K562 (cell line): Measurements from ENCODE around the gene DROSHA. TPM values are rescaled to one million over a fixed set of nuclear protein-coding genes. Genes with fewer than 3 reads are reported as not detected.

Experiments used
- ARID3A ChIP-seq: IDR thresholded peaks from 2 replicates; pipeline ENCODE4 v1.6.1; 2012; ENCODE audit warnings: low read depth, low read length, improper control_type of control experiment, borderline replicate concordance
- CREB5 ChIP-seq: fragments of 250-450 bp; sonication (Bioruptor Pico); IDR thresholded peaks from 2 replicates; pipeline ENCODE4 v1.5.0; 2020; ENCODE audit warnings: mild to moderate bottlenecking
- CTCF ChIP-seq, 3 experiments: IDR thresholded peaks in 2 of 3; conservative IDR thresholded peaks in 1 of 3; 2 replicates each; pipeline ENCODE4 v1.5.1; 2011 to 2012; ENCODE audit warnings: low read length in 3 of 3, mild to moderate bottlenecking in 3 of 3, control low read depth in 2 of 3, improper control_type of control experiment in 1 of 3, inconsistent platforms in 1 of 3, low read depth in 1 of 3, mixed read lengths in 1 of 3, moderate library complexity in 1 of 3; ENCODE audit not compliant: insufficient read depth in 2 of 3
- E4F1 ChIP-seq: fragments of 250-450 bp; sonication (Bioruptor Pico); IDR thresholded peaks from 2 replicates; pipeline ENCODE4 v1.5.0; 2021; ENCODE audit warnings: mild to moderate bottlenecking, borderline replicate concordance
- HDAC6 ChIP-seq: IDR thresholded peaks from 2 replicates; pipeline ENCODE4 v1.6.1; 2012; ENCODE audit warnings: low read depth, mild to moderate bottlenecking, control low read depth, inconsistent platforms, low read length, moderate library complexity
- JUND ChIP-seq, 2 experiments: IDR thresholded peaks; 2 replicates in 1 of 2; 3 replicates in 1 of 2; pipeline ENCODE4 v1.6.1; 2011; ENCODE audit warnings: borderline replicate concordance in 2 of 2, low read depth in 2 of 2, low read length in 2 of 2, improper control_type of control experiment in 1 of 2, missing biosample characterization in 1 of 2, missing genetic modification characterization in 1 of 2, missing genetic modification reagents in 1 of 2
- KLF13 ChIP-seq: fragments of 450-650 bp; IDR thresholded peaks from 2 replicates; pipeline ENCODE4 v1.6.1; 2016; ENCODE audit warnings: missing genetic modification characterization, low read depth, mild to moderate bottlenecking, missing compliant biosample characterization, moderate library complexity, borderline replicate concordance
- MAX ChIP-seq: sonication (generic); formaldehyde crosslinking; IDR thresholded peaks from 2 replicates; pipeline ENCODE4 v1.9.0; 2022; ENCODE audit warnings: mild to moderate bottlenecking, missing genetic modification reagents
- MCM5 ChIP-seq: fragments of 450-650 bp; IDR thresholded peaks from 2 replicates; pipeline ENCODE4 v1.6.1; 2016; ENCODE audit warnings: low read depth
- NONO ChIP-seq, 2 experiments: fragments of 200-400 bp in 1 of 2; fragments of 450-650 bp in 1 of 2; formaldehyde crosslinking in 1 of 2; IDR thresholded peaks; 2 replicates each; pipeline ENCODE4 v1.6.1; 2017; ENCODE audit warnings: low read depth in 2 of 2, mild to moderate bottlenecking in 2 of 2, moderate library complexity in 2 of 2, low read length in 1 of 2
- PYGO2 ChIP-seq: fragments of 450-650 bp; IDR thresholded peaks from 2 replicates; pipeline ENCODE4 v1.6.1; 2016; ENCODE audit warnings: mild to moderate bottlenecking, missing genetic modification characterization, moderate library complexity, missing compliant biosample characterization
- SIN3A ChIP-seq, 2 experiments: fragments of 150-350 bp in 1 of 2; IDR thresholded peaks; 2 replicates each; pipeline ENCODE4 v1.6.1; 2011 to 2016; ENCODE audit warnings: borderline replicate concordance in 2 of 2, low read depth in 2 of 2, low read length in 2 of 2, mild to moderate bottlenecking in 2 of 2, moderate library complexity in 2 of 2; ENCODE audit not compliant: control insufficient read depth in 1 of 2
- SUPT5H ChIP-seq: fragments of 450-650 bp; IDR thresholded peaks from 2 replicates; pipeline ENCODE4 v1.6.1; 2016
- TCF3 ChIP-seq: sonication (generic); formaldehyde crosslinking; IDR thresholded peaks from 2 replicates; pipeline ENCODE4 v1.4.0; 2020; ENCODE audit warnings: mild to moderate bottlenecking, missing genetic modification reagents
- ZBTB49 ChIP-seq: sonication (generic); formaldehyde crosslinking; IDR thresholded peaks from 2 replicates; pipeline ENCODE4 v1.8.0; 2022; ENCODE audit warnings: missing genetic modification reagents, mild to moderate bottlenecking, borderline replicate concordance
- ZNF561 ChIP-seq: fragments of 450-650 bp; formaldehyde crosslinking; conservative IDR thresholded peaks from 2 replicates; pipeline ENCODE4 v1.4.0; 2020; ENCODE audit warnings: mild to moderate bottlenecking, moderate library complexity
- ZNF778 ChIP-seq: fragments of 450-650 bp; formaldehyde crosslinking; IDR thresholded peaks from 2 replicates; pipeline ENCODE4 v1.4.0; 2020; ENCODE audit warnings: mild to moderate bottlenecking, moderate library complexity
- polyA plus RNA-seq, 8 experiments: library from polyadenylated mRNA; depleted of rRNA in 4 of 8; stranded (reverse) in 5 of 8; unstranded in 3 of 8; fragments of >200 nt; fragmentation: Nextera tagmentation in 2 of 8; fragmentation: Illumina TruSeq in 1 of 8; extraction: Ambion mirVana in 2 of 8; extraction: Trizol in 1 of 8; gene quantifications; 2 replicates each; pipeline versions ENCODE4 v1.2.1 to v1.2.3, GENCODE V29; 2011 to 2014; ENCODE audit warnings: inconsistent platforms in 1 of 8, missing spikeins in 1 of 8
- total RNA-seq, 7 experiments: library from RNA; depleted of rRNA in 6 of 7; stranded (reverse); fragments of >200 nt in 6 of 7; fragmentation: Illumina TruSeq in 2 of 7; extraction: Trizol in 2 of 7; gene quantifications; 2 replicates each; pipeline versions ENCODE4 v1.2.1 to v1.2.3, GENCODE V29; 2011 to 2021; ENCODE audit warnings: low replicate concordance in 1 of 7

The DROSHA gene
- total and polyA plus RNA-seq, 9 of the 15 experiments (the other 6 are each of a cell fraction or from before 2014, with no cell fraction given): 52.5 to 109 (median 68.9) TPM

GRCh38 chr5:31531543-31531887 lies 378 bp downstream of the DROSHA start (continued):
- TF ChIP-seq NONO (IDR thresholded peaks at IDR 0.05; ENCODE audit: low read depth in 2 of 2, low read length in 1 of 2) (no peak), PYGO2 (tag) (no peak), ZNF778 (no peak), SUPT5H (no peak), CREB5 (no peak), MCM5 (no peak), E4F1 (CRISPR knock-in tag) (no peak), JUND (IDR thresholded peaks at IDR 0.05; ENCODE audit: borderline replicate concordance, low read depth, low read length) (no peak), JUND (tag; IDR thresholded peaks at IDR 0.05; ENCODE audit: borderline replicate concordance, low read depth, low read length) (no peak), KLF13 (tag) (no peak), HDAC6 (no peak), TCF3 (CRISPR knock-in tag) (peak; percentile 9; the same call in 1 of the 2 replicates), SIN3A (IDR thresholded peaks at IDR 0.05; ENCODE audit: borderline replicate concordance in 2 of 2, control insufficient read depth in 1 of 2, low read depth in 2 of 2, low read length in 2 of 2) (peak; percentile 36 to 66; a peak in 1 of 4 replicates), ZNF561 (CRISPR knock-in tag) (no peak), ZBTB49 (no peak), ARID3A (no peak), CTCF (IDR thresholded peaks at IDR 0.05 in 2 of 3, conservative IDR thresholded peaks at IDR 0.05 in 1 of 3; ENCODE audit: insufficient read depth in 2 of 3, low read depth in 1 of 3, low read length in 3 of 3) (no peak), MAX (CRISPR knock-in tag) (peak; percentile 9; the same call in 1 of the 2 replicates)
